ENCODE data around the gene SLC2A3. TPM values are rescaled to one million over a fixed set of nuclear protein-coding genes. Genes with fewer than 3 reads are reported as not detected.

Gene SLC2A3
- total and polyA plus RNA-seq, 2 of the 13 experiments (the other 11 are each of a cell fraction or from before 2014, with no cell fraction given) = 39.3 to 580 TPM

GRCh38 chr12:7879246-7879645, 56.7 kb downstream of the SLC2A3 start (continued):
- peak; percentile 74 for TF ChIP-seq ZNF770 (CRISPR knock-in tag; IDR thresholded peaks at IDR 0.05)
- TF ChIP-seq HMGXB4 (CRISPR knock-in tag; IDR thresholded peaks at IDR 0.05; ENCODE audit: borderline replicate concordance in 1 of 2, low read depth in 1 of 2) = no peak
- peak; percentile 57; the same call in 1 of the 2 replicates for TF ChIP-seq PITX1 (CRISPR knock-in tag; IDR thresholded peaks at IDR 0.05)
- TF ChIP-seq NR2F6 (IDR thresholded peaks at IDR 0.05) = peak; percentile 81
- peak; percentile 75 for TF ChIP-seq NR2F6 (CRISPR knock-in tag; IDR thresholded peaks at IDR 0.05)
- no peak for TF ChIP-seq SOX6 (IDR thresholded peaks at IDR 0.05)
- TF ChIP-seq SOX6 (CRISPR knock-in tag; IDR thresholded peaks at IDR 0.05) = peak; percentile 44; the same call in 1 of the 2 replicates
- no peak for TF ChIP-seq MAX (IDR thresholded peaks at IDR 0.05)
- no peak for TF ChIP-seq ZBTB49 (CRISPR knock-in tag; IDR thresholded peaks at IDR 0.05; ENCODE audit: borderline replicate concordance)
- peak; percentile 22; the same call in 1 of the 2 replicates for TF ChIP-seq ZNF609 (CRISPR knock-in tag; IDR thresholded peaks at IDR 0.05; ENCODE audit: borderline replicate concordance)
- TF ChIP-seq THRA (CRISPR knock-in tag; IDR thresholded peaks at IDR 0.05; ENCODE audit: borderline replicate concordance) = 0 out of 2 replicates have a peak, but pooled peaks have one; percentile 15
- TF ChIP-seq ZNF7 (CRISPR knock-in tag; IDR thresholded peaks at IDR 0.05) = no peak
